ENCODE measurements around the gene RAPGEF3.

The RAPGEF3 gene

DNA sequence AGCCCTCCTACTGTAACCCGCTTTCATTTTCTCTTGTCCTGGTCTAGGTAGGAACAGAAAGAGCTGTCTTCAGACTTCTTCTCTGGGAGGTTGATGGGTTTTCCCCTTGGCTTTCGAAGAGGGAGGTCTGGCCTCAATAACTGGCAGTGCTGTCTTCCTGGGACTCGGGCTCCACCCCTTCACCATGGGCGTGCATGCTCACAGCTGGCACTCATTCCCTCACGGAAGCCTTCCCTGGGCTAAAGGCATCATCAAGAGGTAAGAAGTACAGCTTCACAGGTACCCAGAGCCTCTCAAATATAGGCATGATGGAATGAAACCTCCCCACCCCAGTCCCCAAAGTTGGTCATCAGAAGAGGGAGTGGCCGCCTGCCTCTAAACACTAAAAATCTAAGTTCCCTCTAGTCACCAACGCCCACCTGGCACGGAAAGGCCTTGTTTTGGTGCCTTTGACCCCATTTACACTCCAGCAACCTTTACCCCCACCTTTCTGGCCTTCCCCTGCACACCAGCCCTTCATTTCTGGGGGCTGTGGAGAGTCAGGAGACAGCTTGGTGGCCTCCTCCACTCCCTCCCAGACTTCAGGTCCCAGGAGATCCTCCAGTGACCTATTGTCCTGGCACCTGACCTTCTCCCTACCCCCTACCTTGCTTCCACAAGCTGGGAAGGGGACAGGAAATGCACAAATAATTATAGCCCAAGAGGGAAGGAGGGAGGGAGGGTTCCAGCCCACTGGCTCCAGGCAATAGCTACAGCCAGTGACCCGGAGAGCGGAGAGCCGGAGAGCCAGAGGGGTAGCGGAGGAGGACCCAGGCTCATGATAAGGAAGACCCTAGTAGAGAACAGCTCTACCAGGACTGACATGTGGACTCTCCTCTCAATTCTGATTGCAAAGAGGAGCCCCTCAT, 2.8 kb downstream of the RAPGEF3 start:
- POLR2A ChIA-PET (ENCODE audit: low non-redundant PET), result no interaction called here
- CTCF ChIA-PET, result interaction anchor here (0.7 to 5.2 kb wide), 4 partner anchors 11 to 194 kb away, joined by 3 to 36 read pairs (median 14); no protein-coding TSS in a partner anchor
- DNase-seq (ENCODE audit: low spot score), result no peak

GRCh38 chr12:47754881-47755280, 3.8 kb downstream of the RAPGEF3 start:
- H3K27ac ChIP-seq, result peak overlapping the region; percentile 93; the same call in 1 of the 2 replicates
- ChIA-PET POLR2A (ENCODE audit: low non-redundant PET) (no interaction called here), CTCF (interaction anchor here (0.7 to 5.2 kb wide), 4 partner anchors 12 to 24 kb away, joined by 3 to 36 read pairs (median 14); partner anchors contain the start of gene SLC48A1)
- no peak for TF ChIP-seq CTCF (conservative IDR thresholded peaks at IDR 0.05; ENCODE audit: low read depth)
- DNase-seq (ENCODE audit: low spot score), result no peak

More for the DNA sequence above, 2.8 kb downstream of the RAPGEF3 start:
- peak overlapping the region; percentile 12; the same call in 1 of the 2 replicates for H3K27ac ChIP-seq
- no peak for TF ChIP-seq CTCF (conservative IDR thresholded peaks at IDR 0.05; ENCODE audit: low read depth)

DNA sequence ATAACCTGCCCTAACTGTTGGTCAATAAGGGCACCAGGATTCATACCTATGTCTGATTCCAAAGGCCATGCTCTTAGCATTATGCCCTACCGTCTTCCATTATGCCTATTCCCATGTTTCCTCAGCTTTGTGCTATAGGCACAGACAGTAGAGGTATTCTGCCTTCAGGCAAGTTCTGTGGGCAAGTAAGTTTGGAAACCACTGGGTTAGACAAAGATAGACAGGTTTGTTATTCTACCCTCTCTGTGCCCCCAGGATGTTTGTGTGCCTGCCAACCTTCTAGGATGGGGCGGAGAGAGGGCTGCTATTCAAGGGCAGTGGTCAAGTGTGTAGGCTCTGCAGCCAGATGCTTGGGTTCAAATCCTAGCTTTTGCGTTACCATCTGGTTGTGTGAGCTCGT, 4.6 kb downstream of the RAPGEF3 start:
- peak; percentile 63 for DNase-seq (ENCODE audit: low spot score)
- peak overlapping the region; percentile 93 for H3K27ac ChIP-seq
- CTCF ChIA-PET, result interaction anchor here (0.7 to 5.2 kb wide), 4 partner anchors 11 to 788 kb away, joined by 3 to 36 read pairs (median 14); partner anchors contain the start of gene SLC48A1
- TF ChIP-seq CTCF (conservative IDR thresholded peaks at IDR 0.05; ENCODE audit: low read depth), result no peak
- POLR2A ChIA-PET (ENCODE audit: low non-redundant PET), result interaction anchor here (1.0 kb wide), 1 partner anchor 26 kb away, joined by 3 read pairs; no protein-coding TSS in a partner anchor

- CTCF ChIA-PET, result interaction anchor here (0.7 to 5.2 kb wide), 3 partner anchors 10 to 789 kb away, joined by 3 to 36 read pairs (median 23); no protein-coding TSS in a partner anchor
- POLR2A ChIA-PET (ENCODE audit: low non-redundant PET), result interaction anchor here (1.0 kb wide), 1 partner anchor 27 kb away, joined by 3 read pairs; no protein-coding TSS in a partner anchor
- DNase-seq (ENCODE audit: low spot score), result peak; percentile 48
- H3K27ac ChIP-seq, result peak overlapping the region; percentile 93
- no peak for TF ChIP-seq CTCF (conservative IDR thresholded peaks at IDR 0.05; ENCODE audit: low read depth)
Measured at GRCh38 chr12:47753021-47754001, 5.4 kb downstream of the RAPGEF3 start.

DNA sequence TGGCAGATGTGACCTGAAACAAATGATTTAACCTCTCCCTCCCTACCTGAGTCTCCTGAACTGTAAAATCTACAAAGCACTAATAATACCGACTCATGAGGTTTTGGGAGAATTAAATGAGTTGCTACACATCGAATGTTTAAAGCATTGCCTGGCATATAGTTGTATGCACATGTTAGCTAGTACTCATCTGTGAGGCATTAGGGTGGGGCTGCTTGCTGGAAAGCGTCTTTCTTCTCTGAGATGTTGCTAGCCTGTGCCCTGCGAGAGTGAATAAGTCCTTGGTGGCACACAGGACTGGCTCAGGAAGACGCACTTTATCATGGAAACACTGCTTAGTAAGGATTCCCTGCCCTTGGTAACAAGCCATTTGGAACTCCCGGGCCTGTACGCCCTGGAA, 6.1 kb downstream of the RAPGEF3 start:
- ChIA-PET CTCF (interaction anchor here (5.2 kb wide), 1 partner anchor 10 kb away, joined by 36 read pairs; no protein-coding TSS in a partner anchor), POLR2A (ENCODE audit: low non-redundant PET) (no interaction called here)
- H3K27ac ChIP-seq, result peak overlapping the region; percentile 93
- DNase-seq (ENCODE audit: low spot score), result peak; percentile 83
- no peak for TF ChIP-seq CTCF (conservative IDR thresholded peaks at IDR 0.05; ENCODE audit: low read depth)

All from RWPE1 (cell line).